Gastroesophageal sphincter (tissue), 4 donors: ENCODE results near the gene DCTPP1. TPM values are rescaled to one million over a fixed set of nuclear protein-coding genes. Genes with fewer than 3 reads are reported as not detected.
"Not testable (repeated sequence)": the region's sequence is repeated elsewhere in the genome, so short reads cannot be mapped to it uniquely, and the experiment has no call there.

Experiments used
- ATAC-seq: fragments of 150-250 bp; one replicate; pipeline ENCODE4 v1.9.1; 2016; ENCODE audit warnings: mild to moderate bottlenecking, moderate library complexity
- H3K27ac ChIP-seq, 4 donors: fragments of 200-600 bp; sonication (generic) in 3 of 4; 1 replicate in 3 of 4; 2 replicates in 1 of 4; pipeline ENCODE4 v1.5.1; 2016 to 2019
- H3K27me3 ChIP-seq: fragments of 200-600 bp; sonication (generic); one replicate; pipeline ENCODE4 v1.5.1; 2019
- H3K36me3 ChIP-seq, 2 donors: fragments of 200-600 bp; sonication (generic); one replicate each; pipeline ENCODE4 v1.5.1; 2019; ENCODE audit warnings: control low read depth in 1 of 2
- H3K4me1 ChIP-seq, 3 donors: fragments of 200-600 bp; sonication (generic); 1 replicate in 2 of 3; 2 replicates in 1 of 3; pipeline ENCODE4 v1.5.1; 2016 to 2019; ENCODE audit warnings: control low read depth in 2 of 3
- H3K4me3 ChIP-seq, 2 donors: fragments of 200-600 bp; sonication (generic); one replicate each; pipeline ENCODE4 v1.5.1; 2019; ENCODE audit warnings: mild to moderate bottlenecking in 1 of 2, moderate library complexity in 1 of 2
- H3K9me3 ChIP-seq, 3 donors: fragments of 200-600 bp; sonication (generic); one replicate each; pipeline ENCODE4 v1.5.1; 2017 to 2019; ENCODE audit warnings: control low read depth in 2 of 3
- CTCF ChIP-seq, 4 experiments: fragments of 200-600 bp in 2 of 4; fragments of 450-650 bp in 2 of 4; sonication (generic) in 1 of 4; IDR thresholded peaks; one replicate each; pipeline ENCODE4 v1.5.1; 2017 to 2019; ENCODE audit warnings: antibody characterized with exemption in 4 of 4, mild to moderate bottlenecking in 2 of 4, moderate library complexity in 2 of 4
- EP300 ChIP-seq: sonication (generic); formaldehyde crosslinking; IDR thresholded peaks from one replicate; pipeline ENCODE4 v1.6.1; 2017; ENCODE audit warnings: antibody characterized with exemption, mild to moderate bottlenecking
- POLR2A ChIP-seq, 2 donors: fragments of 450-650 bp; IDR thresholded peaks; one replicate each; pipeline ENCODE4 v1.6.1; 2017; ENCODE audit warnings: antibody characterized with exemption in 2 of 2, mild to moderate bottlenecking in 2 of 2, moderate library complexity in 1 of 2
- POLR2AphosphoS5 ChIP-seq: sonication (generic); formaldehyde crosslinking; IDR thresholded peaks from one replicate; pipeline ENCODE4 v1.6.1; 2017; ENCODE audit warnings: antibody characterized with exemption
- WGBS, 2 donors: methylation state at CpG; one replicate each; pipeline ENCODE4 v1.1.5; 2018; ENCODE audit warnings: low coverage in 1 of 2; 5-methylcytosine and 5-hydroxymethylcytosine counted together
- total RNA-seq, 4 donors: library from RNA; depleted of rRNA; stranded (reverse); fragments of >200 nt; gene quantifications; one replicate each; pipeline ENCODE4 v1.1.0, GENCODE V29; 2016

DCTPP1 gene
- total RNA-seq, 4 donors from 2014 or later: 10.9 to 17.4 (median 13.8) TPM

- Histone ChIP-seq H3K4me3 (no peak overlapping the region), H3K9me3 (no peaks in the 10 kb centered on the region), H3K27me3 (no peaks in the 10 kb centered on the region), H3K36me3 (no peaks in the 10 kb centered on the region), H3K27ac (no peak overlapping the region), H3K4me1 (no peaks in the 10 kb centered on the region)
- 80 to 93% methylated on average over 2 to 3 of the region's 7 CpGs for WGBS, 2 donors
- ATAC-seq: no peak
- no peak for TF ChIP-seq POLR2AphosphoS5
- no peak for TF ChIP-seq CTCF (IDR thresholded peaks at IDR 0.05)
- TF ChIP-seq POLR2A (IDR thresholded peaks at IDR 0.05): no peak
- no peak for TF ChIP-seq EP300
Observed at GRCh38 chr16:30464078-30464477, 34.2 kb upstream of the DCTPP1 start.

- H3K36me3 ChIP-seq, H3K27me3 ChIP-seq, H3K27ac ChIP-seq, H3K4me3 ChIP-seq, H3K9me3 ChIP-seq, ATAC-seq, H3K4me1 ChIP-seq: not testable (repeated sequence)
- 85 to 91% methylated on average over 3 to 5 of the region's 5 CpGs for WGBS, 2 donors
Observed at GRCh38 chr16:30461426-30461825, 31.6 kb upstream of the DCTPP1 start.

- WGBS, 2 donors: 75 to 78% methylated on average over 9 to 11 of the region's 11 CpGs
Observed at GRCh38 chr16:30459456-30459855, 29.6 kb upstream of the DCTPP1 start.

GRCh38 chr16:30458561-30459394 lies 28.9 kb upstream of the DCTPP1 start:
- no peak for TF ChIP-seq POLR2A (IDR thresholded peaks at IDR 0.05)
- TF ChIP-seq EP300: no peak
- TF ChIP-seq CTCF (IDR thresholded peaks at IDR 0.05): no peak
- no peak for TF ChIP-seq POLR2AphosphoS5
- no peaks in the 10 kb centered on the region for H3K4me1 ChIP-seq
- H3K4me3 ChIP-seq: no peak overlapping the region
- H3K36me3 ChIP-seq: no peaks in the 10 kb centered on the region
- H3K27me3 ChIP-seq: no peaks in the 10 kb centered on the region
- no peak for ATAC-seq
- WGBS, 2 donors: 85 to 100% methylated on average over 2 to 7 of the region's 22 CpGs
- no peaks in the 10 kb centered on the region for H3K9me3 ChIP-seq
- no peak overlapping the region for H3K27ac ChIP-seq

More at GRCh38 chr16:30459456-30459855, 29.6 kb upstream of the DCTPP1 start:
- no peak overlapping the region for H3K4me3 ChIP-seq
- H3K4me1 ChIP-seq: no peaks in the 10 kb centered on the region
- no peaks in the 10 kb centered on the region for H3K27me3 ChIP-seq
- no peak for ATAC-seq
- H3K27ac ChIP-seq: no peak overlapping the region
- TF ChIP-seq CTCF (IDR thresholded peaks at IDR 0.05): no peak
- no peak for TF ChIP-seq EP300
- no peak for TF ChIP-seq POLR2A (IDR thresholded peaks at IDR 0.05)
- no peak for TF ChIP-seq POLR2AphosphoS5
- H3K9me3 ChIP-seq: no peaks in the 10 kb centered on the region
- no peaks in the 10 kb centered on the region for H3K36me3 ChIP-seq

GRCh38 chr16:30457743-30458560 lies 28.1 kb upstream of the DCTPP1 start:
- no peaks in the 10 kb centered on the region for H3K9me3 ChIP-seq
- H3K36me3 ChIP-seq: no peaks in the 10 kb centered on the region
- 79 to 87% methylated on average over 3 to 8 of the region's 16 CpGs for WGBS, 2 donors
- no peaks in the 10 kb centered on the region for H3K4me1 ChIP-seq
- no peaks in the 10 kb centered on the region for H3K27me3 ChIP-seq
- ATAC-seq: no peak
- H3K27ac ChIP-seq: no peak overlapping the region
- no peak overlapping the region for H3K4me3 ChIP-seq
- no peak for TF ChIP-seq EP300
- TF ChIP-seq CTCF (IDR thresholded peaks at IDR 0.05): no peak
- TF ChIP-seq POLR2AphosphoS5: no peak
- no peak for TF ChIP-seq POLR2A (IDR thresholded peaks at IDR 0.05)
